Measurements from ENCODE around the gene FGR. TPM values are rescaled to one million over a fixed set of nuclear protein-coding genes. Genes with fewer than 3 reads are reported as not detected.
A peak's percentile ranks its signal among the peaks of the same experiment; 100 is the strongest.

Gene FGR
- total RNA-seq, 1 donor from 2014 or later = 1.2 TPM

GRCh38 chr1:27600498-27601175 lies 34.3 kb downstream of the FGR start:
- peak; percentile 44 for DNase-seq

- DNase-seq = no peak
Observed at GRCh38 chr1:27599605-27600497, 35.1 kb downstream of the FGR start.

- peak; percentile 79 for DNase-seq
Observed at GRCh38 chr1:27598902-27599528, 36.0 kb downstream of the FGR start.

GRCh38 chr1:27598295-27598687 lies 36.7 kb downstream of the FGR start:
- DNase-seq = peak; percentile 46

- DNase-seq = no peak
Observed at GRCh38 chr1:27597516-27598294, 37.3 kb downstream of the FGR start.

GRCh38 chr1:27596986-27597385 lies 38.0 kb downstream of the FGR start:
- no peak for DNase-seq

- DNase-seq = no peak
Observed at GRCh38 chr1:27596261-27596660, 38.7 kb downstream of the FGR start.

GRCh38 chr1:27595597-27595996 lies 39.4 kb downstream of the FGR start:
- no peak for DNase-seq

GRCh38 chr1:27594564-27595510 lies 40.1 kb downstream of the FGR start:
- DNase-seq = no peak

- DNase-seq = no peak
Observed at GRCh38 chr1:27593678-27594563, 41.1 kb downstream of the FGR start.

GRCh38 chr1:27592931-27593677 lies 41.9 kb downstream of the FGR start:
- DNase-seq = no peak

- no peak for DNase-seq
Observed at GRCh38 chr1:27592232-27592930, 42.6 kb downstream of the FGR start.

GRCh38 chr1:27591622-27592021 lies 43.4 kb downstream of the FGR start:
- DNase-seq = peak; percentile 59

- DNase-seq = no peak
Observed at GRCh38 chr1:27590917-27591508, 44.0 kb downstream of the FGR start.

- DNase-seq = no peak
Observed at GRCh38 chr1:27589841-27590426, 45.1 kb downstream of the FGR start.

GRCh38 chr1:27589441-27589840 lies 45.5 kb downstream of the FGR start:
- DNase-seq = no peak

- no peak for DNase-seq
Observed at GRCh38 chr1:27588256-27589232, 46.4 kb downstream of the FGR start.
